HG02884 (cell line): ENCODE measurements around the gene LTO1.

Experiments used
- ATAC-seq: cut with Tn5 transposase; IDR thresholded peaks from one replicate; pipeline ENCODE4 v1.9.1; 2021; ENCODE audit warnings: mild to moderate bottlenecking, moderate library complexity; ENCODE audit not compliant: unreplicated experiment

LTO1 gene

GRCh38 chr11:69647390-69647748 is 27.8 kb downstream of the LTO1 start:
- no peak for ATAC-seq

GRCh38 chr11:69646493-69647389 is 28.4 kb downstream of the LTO1 start:
- ATAC-seq = no peak

- no peak for ATAC-seq
Measured at GRCh38 chr11:69645801-69646492, 29.2 kb downstream of the LTO1 start.

GRCh38 chr11:69644962-69645675 is 30.0 kb downstream of the LTO1 start:
- ATAC-seq = no peak

- no peak for ATAC-seq
Measured at GRCh38 chr11:69644071-69644961, 30.8 kb downstream of the LTO1 start.

GRCh38 chr11:69643646-69644045 is 31.5 kb downstream of the LTO1 start:
- no peak for ATAC-seq

GRCh38 chr11:69642913-69643632 is 32.1 kb downstream of the LTO1 start:
- no peak for ATAC-seq

GRCh38 chr11:69642549-69642912 is 32.6 kb downstream of the LTO1 start:
- no peak for ATAC-seq

GRCh38 chr11:69641681-69642548 is 33.2 kb downstream of the LTO1 start:
- ATAC-seq = no peak

GRCh38 chr11:69640995-69641581 is 34.1 kb downstream of the LTO1 start, which contains the start of gene CCND1:
CCND1 (plus strand) TSS chr11:69641156; CDS start chr11:69641314, 158 bp downstream.
- ATAC-seq = no peak

- no peak for ATAC-seq
Measured at GRCh38 chr11:69640260-69640994, 34.7 kb downstream of the LTO1 start.

- ATAC-seq = no peak
Measured at GRCh38 chr11:69639831-69640230, 35.3 kb downstream of the LTO1 start.

- no peak for ATAC-seq
Measured at GRCh38 chr11:69638941-69639681, 36.0 kb downstream of the LTO1 start.

GRCh38 chr11:69637941-69638871 is 36.9 kb downstream of the LTO1 start:
- no peak for ATAC-seq

- no peak for ATAC-seq
Measured at GRCh38 chr11:69637198-69637940, 37.8 kb downstream of the LTO1 start.
